GM19328 (cell line): Measurements from ENCODE around the gene OR4F17.
"Not testable (repeated sequence)": the region's sequence is repeated elsewhere in the genome, so short reads cannot be mapped to it uniquely, and the experiment has no call there.

Experiments
- ATAC-seq: cut with Tn5 transposase; IDR thresholded peaks from one replicate; pipeline ENCODE4 v1.9.1; 2021; ENCODE audit warnings: mild to moderate bottlenecking, moderate library complexity; ENCODE audit not compliant: unreplicated experiment

OR4F17 gene, protein sequence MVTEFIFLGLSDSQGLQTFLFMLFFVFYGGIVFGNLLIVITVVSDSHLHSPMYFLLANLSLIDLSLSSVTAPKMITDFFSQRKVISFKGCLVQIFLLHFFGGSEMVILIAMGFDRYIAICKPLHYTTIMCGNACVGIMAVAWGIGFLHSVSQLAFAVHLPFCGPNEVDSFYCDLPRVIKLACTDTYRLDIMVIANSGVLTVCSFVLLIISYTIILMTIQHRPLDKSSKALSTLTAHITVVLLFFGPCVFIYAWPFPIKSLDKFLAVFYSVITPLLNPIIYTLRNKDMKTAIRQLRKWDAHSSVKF

GRCh38 chr19:106804-107203 is at the start of gene OR4F17:
OR4F17 (plus strand) TSS chr19:107104; CDS start chr19:110679, 3,575 bp downstream.
- not testable (repeated sequence) for ATAC-seq

DNA sequence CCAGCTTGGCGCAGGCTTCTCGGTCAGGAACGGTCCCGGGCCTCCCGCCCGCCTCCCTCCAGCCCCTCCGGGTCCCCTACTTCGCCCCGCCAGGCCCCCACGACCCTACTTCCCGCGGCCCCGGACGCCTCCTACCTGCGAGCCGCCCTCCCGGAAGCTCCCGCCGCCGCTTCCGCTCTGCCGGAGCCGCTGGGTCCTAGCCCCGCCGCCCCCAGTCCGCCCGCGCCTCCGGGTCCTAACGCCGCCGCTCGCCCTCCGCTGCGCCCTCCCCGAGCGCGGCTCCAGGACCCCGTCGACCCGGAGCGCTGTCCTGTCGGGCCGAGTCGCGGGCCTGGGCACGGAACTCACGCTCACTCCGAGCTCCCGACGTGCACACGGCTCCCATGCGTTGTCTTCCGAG is 36.1 kb upstream of the OR4F17 start:
- ATAC-seq: not testable (repeated sequence)

DNA sequence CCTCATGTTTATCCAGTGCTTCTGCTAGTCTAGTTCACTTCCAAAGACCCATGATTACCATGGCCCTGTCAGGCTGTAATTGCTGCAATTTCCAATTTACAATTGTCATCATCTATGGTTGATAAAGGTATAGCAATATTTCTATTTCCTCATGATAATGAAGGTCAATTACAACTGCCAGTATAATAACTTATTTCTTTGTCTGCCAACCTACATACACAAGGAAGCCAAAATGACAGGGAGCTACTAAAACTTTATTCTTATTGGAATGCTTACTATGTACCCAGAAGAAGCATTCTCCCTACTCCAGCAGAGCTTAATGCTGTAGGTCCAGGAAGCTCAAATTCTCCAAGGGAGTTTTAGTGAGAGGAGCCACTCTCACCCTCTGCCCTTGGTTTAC is 24.0 kb upstream of the OR4F17 start:
- ATAC-seq: not testable (repeated sequence)

- not testable (repeated sequence) for ATAC-seq
Observed at GRCh38 chr19:83626-84025, 23.3 kb upstream of the OR4F17 start.

GRCh38 chr19:90678-91077 is 16.2 kb upstream of the OR4F17 start:
- not testable (repeated sequence) for ATAC-seq

DNA sequence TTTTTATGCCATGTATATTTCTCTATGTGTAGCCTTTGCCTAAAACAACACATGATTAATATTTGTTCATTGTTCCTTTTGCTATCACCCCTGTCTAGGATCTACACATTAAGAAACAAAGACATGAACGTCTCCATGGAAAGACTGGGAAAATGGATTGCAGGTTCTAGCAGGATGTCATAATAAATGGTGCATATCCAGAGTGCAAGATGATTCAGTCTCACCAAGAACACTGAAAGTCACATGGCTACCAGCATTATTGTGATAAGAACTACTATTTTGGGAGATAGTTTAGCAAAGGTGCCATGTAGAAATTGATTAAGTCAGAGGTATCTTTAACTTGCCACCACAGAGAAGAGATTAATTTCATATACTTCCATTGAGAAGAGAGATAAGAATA is 12.1 kb upstream of the OR4F17 start:
- ATAC-seq: not testable (repeated sequence)

GRCh38 chr19:97647-98046 is 9.3 kb upstream of the OR4F17 start:
- not testable (repeated sequence) for ATAC-seq

DNA sequence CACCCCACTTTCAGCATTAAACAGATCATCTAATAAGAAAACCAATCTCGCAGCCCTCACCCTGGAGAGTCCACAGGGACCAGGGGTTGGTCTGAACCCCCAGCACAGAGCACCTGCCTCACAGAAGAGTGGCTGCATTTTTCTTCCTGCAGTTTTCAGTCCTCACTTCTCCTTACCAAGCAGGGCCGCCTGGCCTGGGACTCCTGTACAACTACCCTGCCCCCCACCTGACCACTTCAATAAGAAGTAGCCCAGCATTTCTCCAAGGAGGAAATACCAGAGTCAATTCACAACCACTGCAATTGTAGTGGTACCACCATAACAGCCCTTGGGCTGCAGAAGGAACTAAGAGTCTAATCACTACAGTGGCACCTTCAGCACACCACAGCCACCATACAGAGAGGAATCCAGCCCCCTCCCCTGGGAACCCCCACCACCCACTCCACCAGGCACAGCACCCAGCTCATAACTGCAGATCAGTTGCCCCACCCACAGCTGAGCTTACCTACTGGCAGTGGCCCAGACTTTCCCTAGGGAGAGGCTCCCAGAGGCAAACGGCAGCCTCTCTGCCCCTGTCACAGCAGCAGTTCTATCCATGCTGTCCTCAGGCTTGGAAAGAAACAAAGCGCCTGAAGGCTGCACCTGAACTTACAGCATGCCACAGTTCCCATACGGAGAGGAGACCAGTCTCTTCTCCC is 13.7 kb downstream of the OR4F17 start:
- ATAC-seq: not testable (repeated sequence)
